ENCODE data around the gene ZNF284.
"Not testable (repeated sequence)": the region's sequence is repeated elsewhere in the genome, so short reads cannot be mapped to it uniquely, and the experiment has no call there.

The ZNF284 gene

DNA sequence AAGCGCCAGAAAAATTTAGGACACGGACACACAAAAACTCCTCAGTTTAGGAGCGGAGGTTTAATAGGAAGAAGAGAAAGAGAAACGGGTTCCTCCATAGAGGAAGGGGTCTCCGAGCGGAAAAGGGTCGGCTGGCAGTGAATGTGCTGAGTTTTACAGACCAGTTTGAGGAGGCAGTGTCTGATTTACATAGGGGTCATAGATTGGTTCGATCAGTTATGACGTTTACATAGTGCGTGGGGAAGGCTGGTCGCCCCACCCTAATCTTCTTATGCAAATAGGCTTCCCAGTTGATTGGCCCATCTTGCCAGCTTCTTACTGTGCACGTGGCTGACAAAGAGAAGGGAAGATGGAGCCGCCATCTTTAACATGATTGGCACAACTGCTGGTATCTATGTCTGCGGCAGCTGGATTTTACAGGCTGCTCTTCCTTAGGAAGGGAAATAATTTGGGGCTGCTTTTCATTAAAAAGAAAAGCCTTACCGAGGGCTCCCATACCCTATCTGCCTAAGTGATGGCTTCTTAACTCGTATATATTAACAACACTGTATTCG lies 40.0 kb downstream of the ZNF284 start:
- DNase-seq = no peak

DNA sequence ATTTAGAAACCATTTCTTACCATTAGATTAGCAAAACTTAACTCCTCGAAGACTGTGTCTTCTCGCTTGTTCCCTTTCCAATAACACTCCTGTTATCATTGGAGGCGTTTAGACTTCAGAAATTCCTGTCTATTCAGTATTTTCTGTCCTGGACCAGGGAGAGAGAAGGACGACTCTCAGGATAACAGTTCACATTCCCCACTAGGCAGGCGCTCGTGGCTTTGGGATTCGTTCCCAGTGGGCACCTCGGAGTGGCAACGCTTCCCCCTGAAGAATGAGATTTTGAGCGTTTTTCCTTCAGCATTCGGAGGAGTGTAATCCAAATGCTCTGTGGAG lies 40.8 kb downstream of the ZNF284 start:
- DNase-seq = no peak

DNA sequence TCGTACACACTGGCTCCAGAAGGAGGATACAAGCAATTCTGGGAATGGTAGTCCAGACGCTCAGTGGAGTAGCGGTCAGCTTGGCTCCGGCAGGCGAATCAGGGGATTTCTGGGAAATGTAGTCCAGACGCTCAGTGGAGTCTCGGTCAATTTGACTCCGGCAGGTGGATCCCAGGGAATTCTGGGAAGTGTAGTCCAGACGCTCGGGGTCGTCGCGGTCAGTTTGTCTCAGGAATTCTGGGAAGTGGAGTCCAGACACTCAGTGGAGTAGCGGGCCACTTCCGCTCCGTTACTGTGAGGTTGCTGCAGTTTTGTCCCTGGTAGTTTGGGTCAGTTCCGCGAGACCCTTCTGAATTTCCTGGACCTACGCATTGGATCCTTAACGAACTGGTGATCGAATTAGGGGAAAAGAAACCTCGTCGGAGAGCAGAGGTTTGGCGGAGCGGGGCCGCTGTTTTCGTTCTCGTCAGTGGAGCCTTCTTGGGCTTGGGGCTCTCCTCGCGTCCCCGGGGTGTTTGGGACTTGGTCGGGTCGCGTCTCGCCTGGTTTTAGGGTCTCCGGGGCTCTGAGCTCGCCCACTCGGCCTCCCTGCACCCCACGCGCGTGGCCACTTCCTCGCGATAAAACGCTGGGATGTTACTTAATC lies 41.3 kb downstream of the ZNF284 start, which contains the start of gene ZNF225:
Gene ZNF225 (plus strand): TSS at position 262 of the 646 bp plus-strand sequence. CDS start 2,429 bp downstream, outside the sequence.
- peak; percentile 49 to 62 (median 58) for DNase-seq

DNA sequence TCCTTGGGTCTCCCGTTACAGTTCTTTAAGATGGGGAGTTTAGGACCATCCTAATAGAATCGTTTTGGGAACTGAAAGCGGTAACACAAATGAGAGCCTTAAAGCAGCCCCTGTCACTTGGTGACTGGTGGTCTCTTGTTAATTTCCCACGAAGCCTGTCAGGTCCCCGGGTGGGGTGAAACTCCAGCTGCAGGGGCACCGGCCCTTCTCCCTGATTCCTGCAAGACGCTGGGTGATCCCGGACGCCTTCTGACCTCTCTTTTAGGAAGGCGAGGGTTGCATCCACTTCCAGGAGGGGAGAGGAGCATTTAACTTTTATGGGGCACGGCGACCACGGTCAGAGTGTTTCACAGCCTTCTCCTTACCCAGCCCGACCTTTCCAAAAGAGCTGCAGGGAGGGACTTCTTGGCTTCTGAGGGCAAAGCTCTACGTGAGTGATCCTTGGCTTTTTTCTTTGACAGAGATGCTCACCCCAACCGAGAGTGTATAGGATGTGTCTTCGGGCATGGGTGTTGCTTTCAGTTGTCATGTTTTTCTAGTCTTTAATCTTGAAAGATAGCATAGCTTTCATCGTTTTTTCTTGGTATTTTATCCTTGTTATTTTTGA lies 41.9 kb downstream of the ZNF284 start:
- no peak for DNase-seq

DNA sequence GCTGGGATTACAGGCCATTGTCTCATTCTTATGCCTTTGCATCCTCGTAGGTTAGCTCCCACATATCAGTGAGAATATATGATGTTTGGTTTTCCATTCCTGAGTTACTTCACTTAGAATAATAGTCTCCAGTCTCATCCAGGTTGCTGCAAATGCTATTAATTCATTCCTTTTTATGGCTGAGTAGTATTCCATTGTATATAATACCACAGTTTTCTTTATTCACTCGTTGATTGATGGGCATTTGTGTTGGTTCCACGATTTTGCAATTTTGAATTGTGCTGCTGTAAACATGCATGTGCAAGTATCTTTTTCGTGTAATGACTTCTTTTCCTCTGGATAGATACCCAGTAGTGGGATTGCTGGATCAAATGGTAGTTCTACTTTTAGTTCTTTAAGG lies 49.2 kb downstream of the ZNF284 start:
- DNase-seq = not testable (repeated sequence)

DNA sequence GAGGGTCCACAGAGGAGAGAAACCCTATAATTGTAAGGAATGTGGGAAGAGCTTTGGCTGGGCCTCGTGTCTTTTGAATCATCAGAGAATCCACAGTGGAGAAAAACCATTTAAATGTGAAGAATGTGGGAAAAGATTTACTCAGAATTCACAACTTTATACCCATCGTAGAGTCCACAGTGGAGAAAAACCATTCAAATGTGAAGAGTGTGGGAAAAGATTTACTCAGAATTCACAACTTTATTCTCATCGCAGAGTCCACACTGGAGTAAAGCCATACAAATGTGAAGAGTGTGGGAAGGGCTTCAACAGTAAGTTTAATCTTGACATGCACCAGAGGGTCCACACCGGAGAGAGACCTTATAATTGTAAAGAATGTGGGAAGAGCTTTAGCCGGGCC lies 60.0 kb downstream of the ZNF284 start:
- DNase-seq = no peak
